Neutrophil (primary cell): ENCODE measurements around the gene B9D2.

Experiments
- H3K27ac ChIP-seq: fragments of 200-600 bp; sonication (generic); 2 replicates; pipeline ENCODE4 v1.5.1; 2016; ENCODE audit warnings: mild to moderate bottlenecking, moderate library complexity
- H3K27me3 ChIP-seq: fragments of 200-600 bp; sonication (generic); 2 replicates; pipeline ENCODE4 v1.6.0; 2016; ENCODE audit warnings: mild to moderate bottlenecking
- H3K36me3 ChIP-seq: fragments of 200-600 bp; sonication (generic); 2 replicates; pipeline ENCODE4 v1.5.1; 2017
- H3K4me1 ChIP-seq, 2 experiments: fragments of 200-600 bp in 1 of 2; sonication (generic) in 1 of 2; 1 replicate in 1 of 2; 2 replicates in 1 of 2; pipeline versions ENCODE4 v1.5.1 to v1.6.1; 2013 to 2016; ENCODE audit warnings: low read depth in 1 of 2, low read length in 1 of 2, mild to moderate bottlenecking in 1 of 2, moderate library complexity in 1 of 2; ENCODE audit not compliant: control insufficient read depth in 1 of 2, insufficient read depth in 1 of 2
- H3K4me3 ChIP-seq, 2 experiments: fragments of 200-600 bp in 1 of 2; sonication (generic) in 1 of 2; 1 replicate in 1 of 2; 2 replicates in 1 of 2; pipeline ENCODE4 v1.5.1; 2013 to 2016; ENCODE audit warnings: low read depth in 1 of 2, low read length in 1 of 2, mild to moderate bottlenecking in 1 of 2, moderate library complexity in 1 of 2
- H3K9me3 ChIP-seq: fragments of 200-600 bp; sonication (generic); 2 replicates; pipeline ENCODE4 v1.5.1; 2016
- CTCF ChIP-seq: fragments of 200-600 bp; sonication (generic); IDR thresholded peaks from 2 replicates; pipeline ENCODE4 v1.5.1; 2016; ENCODE audit warnings: antibody characterized with exemption

B9D2 gene

GRCh38 chr19:41397086-41398049 lies 33.4 kb upstream of the B9D2 start, which contains the start of the genes BCKDHA and EXOSC5:
Gene BCKDHA, plus strand, starts transcription at chr19:41397818. Its CDS starts 10 bp downstream, at chr19:41397828.
Gene EXOSC5, minus strand, starts transcription at chr19:41397359. Its CDS starts 31 bp downstream, at chr19:41397328.
- Histone ChIP-seq H3K4me3 (peak within 1 kb of the TSS; percentile 76 to 85), H3K27ac (peak within 1 kb of the TSS; percentile 91), H3K4me1 (peaks cover 39 to 41% of the 10 kb centered on the region in 2 experiments), H3K9me3 (no peaks in the 10 kb centered on the region), H3K36me3 (no peaks in the 10 kb centered on the region), H3K27me3 (no peaks in the 10 kb centered on the region)
- TF ChIP-seq CTCF: peak; percentile 51

- TF ChIP-seq CTCF: no peak
- Histone ChIP-seq H3K4me3 (no peak overlapping the region), H3K27me3 (no peaks in the 10 kb centered on the region)
Observed at GRCh38 chr19:41395355-41395754, 31.4 kb upstream of the B9D2 start.

GRCh38 chr19:41392775-41393174 lies 28.8 kb upstream of the B9D2 start:
- Histone ChIP-seq H3K36me3 (peaks cover 16% of the 10 kb centered on the region), H3K4me1 (peaks cover 38 to 44% of the 10 kb centered on the region in 2 experiments), H3K9me3 (no peaks in the 10 kb centered on the region), H3K27me3 (no peaks in the 10 kb centered on the region), H3K4me3 (no peak overlapping the region), H3K27ac (peak overlapping the region; percentile 20)
- no peak for TF ChIP-seq CTCF

More at GRCh38 chr19:41395355-41395754, 31.4 kb upstream of the B9D2 start:
- no peak overlapping the region for H3K27ac ChIP-seq
- peaks cover 16% of the 10 kb centered on the region for H3K36me3 ChIP-seq
- peaks cover 39 to 41% of the 10 kb centered on the region in 2 experiments for H3K4me1 ChIP-seq
- H3K9me3 ChIP-seq: no peaks in the 10 kb centered on the region

GRCh38 chr19:41391618-41392017 lies 27.7 kb upstream of the B9D2 start:
- Histone ChIP-seq H3K9me3 (no peaks in the 10 kb centered on the region), H3K36me3 (peaks cover 24% of the 10 kb centered on the region)
- no peak for TF ChIP-seq CTCF

GRCh38 chr19:41386442-41386841 lies 22.5 kb upstream of the B9D2 start:
- Histone ChIP-seq H3K4me3 (no peak overlapping the region), H3K36me3 (peaks cover 62% of the 10 kb centered on the region), H3K4me1 (peaks cover 27 to 29% of the 10 kb centered on the region in 2 experiments), H3K27me3 (no peaks in the 10 kb centered on the region), H3K9me3 (no peaks in the 10 kb centered on the region), H3K27ac (peak overlapping the region; percentile 37)
- TF ChIP-seq CTCF: no peak

More at GRCh38 chr19:41391618-41392017, 27.7 kb upstream of the B9D2 start:
- Histone ChIP-seq H3K27ac (no peak overlapping the region), H3K4me3 (no peak overlapping the region), H3K4me1 (peaks cover 37 to 40% of the 10 kb centered on the region in 2 experiments), H3K27me3 (no peaks in the 10 kb centered on the region)
